HepG2 (cell line): ENCODE measurements around the gene RASGRP4. TPM values are rescaled to one million over a fixed set of nuclear protein-coding genes. Genes with fewer than 3 reads are reported as not detected.

Experiments
- FOSL1 ChIP-seq: sonication (generic); formaldehyde crosslinking; IDR thresholded peaks from 2 replicates; pipeline ENCODE4 v1.9.0; 2021; ENCODE audit warnings: missing genetic modification reagents, borderline replicate concordance
- GLI4 ChIP-seq: sonication (generic); formaldehyde crosslinking; IDR thresholded peaks from 2 replicates; pipeline ENCODE4 v1.5.1; 2020; ENCODE audit warnings: missing genetic modification reagents, mild to moderate bottlenecking, moderate library complexity, borderline replicate concordance
- GTF3A ChIP-seq: sonication (generic); formaldehyde crosslinking; conservative IDR thresholded peaks from 2 replicates; pipeline ENCODE4 v1.4.0; 2020; ENCODE audit warnings: mild to moderate bottlenecking, missing genetic modification reagents
- ZNF430 ChIP-seq: sonication (generic); formaldehyde crosslinking; IDR thresholded peaks from 2 replicates; pipeline ENCODE4 v1.9.0; 2021; ENCODE audit warnings: mild to moderate bottlenecking, missing genetic modification reagents
- polyA plus RNA-seq, 8 experiments: library from polyadenylated mRNA; depleted of rRNA in 3 of 8; stranded (reverse) in 7 of 8; unstranded in 1 of 8; fragments of >200 nt; fragmentation: Illumina TruSeq in 4 of 8; extraction: Trizol in 4 of 8; gene quantifications; 2 replicates each; pipeline versions ENCODE4 v1.2.1 to v1.2.3, GENCODE V29; 2011 to 2016; ENCODE audit warnings: low read depth in 4 of 8, missing spikeins in 1 of 8, mixed read lengths in 1 of 8; ENCODE audit not compliant: insufficient read depth in 1 of 8
- total RNA-seq, 5 experiments: library from RNA; depleted of rRNA; stranded (reverse); fragments of >200 nt; fragmentation: Illumina TruSeq; extraction: Trizol; gene quantifications; 2 replicates each; pipeline ENCODE4 v1.2.3, GENCODE V29; 2016; ENCODE audit warnings: low read depth in 1 of 5
- TF ChIP-seq, protein P1 (sequence below): sonication (generic); formaldehyde crosslinking; IDR thresholded peaks from 2 replicates; pipeline ENCODE4; 2020; ENCODE audit warnings: missing genetic modification reagents, mild to moderate bottlenecking, borderline replicate concordance
- TF ChIP-seq, protein P2 (sequence below), 2 experiments: fragments of 450-650 bp in 1 of 2; sonication (generic) in 1 of 2; formaldehyde crosslinking in 1 of 2; IDR thresholded peaks; 2 replicates each; pipeline versions ENCODE4 v1.6.1 to v1.8.0; 2016 to 2022; ENCODE audit warnings: antibody characterized with exemption in 1 of 2, mild to moderate bottlenecking in 1 of 2, missing genetic modification reagents in 1 of 2
- TF ChIP-seq, protein P3 (sequence below): sonication (generic); formaldehyde crosslinking; IDR thresholded peaks from 2 replicates; pipeline ENCODE4 v1.9.0; 2021; ENCODE audit warnings: missing genetic modification reagents, mild to moderate bottlenecking, borderline replicate concordance
- TF ChIP-seq, protein P4 (sequence below): sonication (generic); formaldehyde crosslinking; IDR thresholded peaks from 2 replicates; pipeline ENCODE4 v1.4.0; 2020; ENCODE audit warnings: mild to moderate bottlenecking, missing genetic modification reagents, borderline replicate concordance
- TF ChIP-seq, protein P5 (sequence below): sonication (generic); formaldehyde crosslinking; IDR thresholded peaks from 2 replicates; pipeline ENCODE4 v1.4.0; 2020; ENCODE audit warnings: missing genetic modification reagents, borderline replicate concordance

RASGRP4 gene
- total and polyA plus RNA-seq, 2 of the 13 experiments (the other 11 are each of a cell fraction or from before 2014, with no cell fraction given) = not detected

DNA sequence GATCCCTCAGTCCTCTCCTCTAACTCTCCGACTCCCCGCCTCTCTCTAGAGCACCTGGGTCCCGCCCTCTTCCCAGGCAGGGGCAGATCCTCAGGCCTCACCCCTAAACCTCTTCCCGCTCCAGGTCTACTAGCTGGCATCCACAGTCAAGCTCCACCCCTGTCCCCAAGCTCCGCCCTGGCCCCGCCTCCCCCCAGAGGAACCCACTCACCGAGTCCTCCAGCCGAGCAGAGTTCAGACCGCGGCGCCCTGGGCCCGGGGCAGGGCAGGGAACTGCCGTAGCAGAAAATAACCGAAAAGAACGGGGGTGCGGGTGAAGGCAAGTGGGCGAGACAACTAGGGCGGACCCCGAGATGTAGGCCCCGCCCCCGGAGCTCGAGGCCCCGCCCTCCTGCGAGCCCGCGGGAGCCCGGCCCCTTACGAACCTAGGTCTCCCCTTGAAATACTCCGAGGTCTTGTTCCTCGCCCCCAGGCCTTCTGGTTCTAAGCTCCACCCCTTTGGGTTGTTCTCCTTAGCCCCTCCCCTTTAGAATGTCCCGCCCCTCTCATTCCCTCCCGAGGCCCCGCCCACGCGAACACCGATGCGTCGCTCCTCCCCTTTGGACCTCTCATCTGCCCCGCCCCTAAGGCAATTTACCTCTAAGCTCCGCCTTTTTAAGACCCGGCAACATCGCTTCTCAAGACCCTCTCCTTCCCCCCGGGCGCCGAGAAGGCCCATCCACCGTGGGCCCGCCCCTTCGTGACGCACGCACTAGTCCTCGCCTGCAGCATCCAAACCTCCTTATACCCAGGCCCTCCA lies 38.3 kb downstream of the RASGRP4 start, which contains the start of gene GGN (continued):
- TF ChIP-seq, protein P1, sequence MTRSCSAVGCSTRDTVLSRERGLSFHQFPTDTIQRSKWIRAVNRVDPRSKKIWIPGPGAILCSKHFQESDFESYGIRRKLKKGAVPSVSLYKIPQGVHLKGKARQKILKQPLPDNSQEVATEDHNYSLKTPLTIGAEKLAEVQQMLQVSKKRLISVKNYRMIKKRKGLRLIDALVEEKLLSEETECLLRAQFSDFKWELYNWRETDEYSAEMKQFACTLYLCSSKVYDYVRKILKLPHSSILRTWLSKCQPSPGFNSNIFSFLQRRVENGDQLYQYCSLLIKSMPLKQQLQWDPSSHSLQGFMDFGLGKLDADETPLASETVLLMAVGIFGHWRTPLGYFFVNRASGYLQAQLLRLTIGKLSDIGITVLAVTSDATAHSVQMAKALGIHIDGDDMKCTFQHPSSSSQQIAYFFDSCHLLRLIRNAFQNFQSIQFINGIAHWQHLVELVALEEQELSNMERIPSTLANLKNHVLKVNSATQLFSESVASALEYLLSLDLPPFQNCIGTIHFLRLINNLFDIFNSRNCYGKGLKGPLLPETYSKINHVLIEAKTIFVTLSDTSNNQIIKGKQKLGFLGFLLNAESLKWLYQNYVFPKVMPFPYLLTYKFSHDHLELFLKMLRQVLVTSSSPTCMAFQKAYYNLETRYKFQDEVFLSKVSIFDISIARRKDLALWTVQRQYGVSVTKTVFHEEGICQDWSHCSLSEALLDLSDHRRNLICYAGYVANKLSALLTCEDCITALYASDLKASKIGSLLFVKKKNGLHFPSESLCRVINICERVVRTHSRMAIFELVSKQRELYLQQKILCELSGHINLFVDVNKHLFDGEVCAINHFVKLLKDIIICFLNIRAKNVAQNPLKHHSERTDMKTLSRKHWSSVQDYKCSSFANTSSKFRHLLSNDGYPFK (CRISPR knock-in tag) = no peak
- TF ChIP-seq GLI4 (no peak), ZNF430 (CRISPR knock-in tag) (no peak), FOSL1 (CRISPR knock-in tag) (no peak), GTF3A (CRISPR knock-in tag) (no peak)
- TF ChIP-seq, protein P2, sequence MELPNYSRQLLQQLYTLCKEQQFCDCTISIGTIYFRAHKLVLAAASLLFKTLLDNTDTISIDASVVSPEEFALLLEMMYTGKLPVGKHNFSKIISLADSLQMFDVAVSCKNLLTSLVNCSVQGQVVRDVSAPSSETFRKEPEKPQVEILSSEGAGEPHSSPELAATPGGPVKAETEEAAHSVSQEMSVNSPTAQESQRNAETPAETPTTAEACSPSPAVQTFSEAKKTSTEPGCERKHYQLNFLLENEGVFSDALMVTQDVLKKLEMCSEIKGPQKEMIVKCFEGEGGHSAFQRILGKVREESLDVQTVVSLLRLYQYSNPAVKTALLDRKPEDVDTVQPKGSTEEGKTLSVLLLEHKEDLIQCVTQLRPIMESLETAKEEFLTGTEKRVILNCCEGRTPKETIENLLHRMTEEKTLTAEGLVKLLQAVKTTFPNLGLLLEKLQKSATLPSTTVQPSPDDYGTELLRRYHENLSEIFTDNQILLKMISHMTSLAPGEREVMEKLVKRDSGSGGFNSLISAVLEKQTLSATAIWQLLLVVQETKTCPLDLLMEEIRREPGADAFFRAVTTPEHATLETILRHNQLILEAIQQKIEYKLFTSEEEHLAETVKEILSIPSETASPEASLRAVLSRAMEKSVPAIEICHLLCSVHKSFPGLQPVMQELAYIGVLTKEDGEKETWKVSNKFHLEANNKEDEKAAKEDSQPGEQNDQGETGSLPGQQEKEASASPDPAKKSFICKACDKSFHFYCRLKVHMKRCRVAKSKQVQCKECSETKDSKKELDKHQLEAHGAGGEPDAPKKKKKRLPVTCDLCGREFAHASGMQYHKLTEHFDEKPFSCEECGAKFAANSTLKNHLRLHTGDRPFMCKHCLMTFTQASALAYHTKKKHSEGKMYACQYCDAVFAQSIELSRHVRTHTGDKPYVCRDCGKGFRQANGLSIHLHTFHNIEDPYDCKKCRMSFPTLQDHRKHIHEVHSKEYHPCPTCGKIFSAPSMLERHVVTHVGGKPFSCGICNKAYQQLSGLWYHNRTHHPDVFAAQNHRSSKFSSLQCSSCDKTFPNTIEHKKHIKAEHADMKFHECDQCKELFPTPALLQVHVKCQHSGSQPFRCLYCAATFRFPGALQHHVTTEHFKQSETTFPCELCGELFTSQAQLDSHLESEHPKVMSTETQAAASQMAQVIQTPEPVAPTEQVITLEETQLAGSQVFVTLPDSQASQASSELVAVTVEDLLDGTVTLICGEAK (IDR thresholded peaks at IDR 0.05) = no peak
- TF ChIP-seq, protein P2 (CRISPR knock-in tag; IDR thresholded peaks at IDR 0.05) = no peak
- TF ChIP-seq, protein P3, sequence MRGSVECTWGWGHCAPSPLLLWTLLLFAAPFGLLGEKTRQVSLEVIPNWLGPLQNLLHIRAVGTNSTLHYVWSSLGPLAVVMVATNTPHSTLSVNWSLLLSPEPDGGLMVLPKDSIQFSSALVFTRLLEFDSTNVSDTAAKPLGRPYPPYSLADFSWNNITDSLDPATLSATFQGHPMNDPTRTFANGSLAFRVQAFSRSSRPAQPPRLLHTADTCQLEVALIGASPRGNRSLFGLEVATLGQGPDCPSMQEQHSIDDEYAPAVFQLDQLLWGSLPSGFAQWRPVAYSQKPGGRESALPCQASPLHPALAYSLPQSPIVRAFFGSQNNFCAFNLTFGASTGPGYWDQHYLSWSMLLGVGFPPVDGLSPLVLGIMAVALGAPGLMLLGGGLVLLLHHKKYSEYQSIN (CRISPR knock-in tag) = no peak
- TF ChIP-seq, protein P4, sequence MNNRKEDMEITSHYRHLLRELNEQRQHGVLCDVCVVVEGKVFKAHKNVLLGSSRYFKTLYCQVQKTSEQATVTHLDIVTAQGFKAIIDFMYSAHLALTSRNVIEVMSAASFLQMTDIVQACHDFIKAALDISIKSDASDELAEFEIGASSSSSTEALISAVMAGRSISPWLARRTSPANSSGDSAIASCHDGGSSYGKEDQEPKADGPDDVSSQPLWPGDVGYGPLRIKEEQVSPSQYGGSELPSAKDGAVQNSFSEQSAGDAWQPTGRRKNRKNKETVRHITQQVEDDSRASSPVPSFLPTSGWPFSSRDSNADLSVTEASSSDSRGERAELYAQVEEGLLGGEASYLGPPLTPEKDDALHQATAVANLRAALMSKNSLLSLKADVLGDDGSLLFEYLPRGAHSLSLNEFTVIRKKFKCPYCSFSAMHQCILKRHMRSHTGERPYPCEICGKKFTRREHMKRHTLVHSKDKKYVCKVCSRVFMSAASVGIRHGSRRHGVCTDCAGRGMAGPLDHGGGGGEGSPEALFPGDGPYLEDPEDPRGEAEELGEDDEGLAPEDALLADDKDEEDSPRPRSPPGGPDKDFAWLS (CRISPR knock-in tag) = no peak
- TF ChIP-seq, protein P5, sequence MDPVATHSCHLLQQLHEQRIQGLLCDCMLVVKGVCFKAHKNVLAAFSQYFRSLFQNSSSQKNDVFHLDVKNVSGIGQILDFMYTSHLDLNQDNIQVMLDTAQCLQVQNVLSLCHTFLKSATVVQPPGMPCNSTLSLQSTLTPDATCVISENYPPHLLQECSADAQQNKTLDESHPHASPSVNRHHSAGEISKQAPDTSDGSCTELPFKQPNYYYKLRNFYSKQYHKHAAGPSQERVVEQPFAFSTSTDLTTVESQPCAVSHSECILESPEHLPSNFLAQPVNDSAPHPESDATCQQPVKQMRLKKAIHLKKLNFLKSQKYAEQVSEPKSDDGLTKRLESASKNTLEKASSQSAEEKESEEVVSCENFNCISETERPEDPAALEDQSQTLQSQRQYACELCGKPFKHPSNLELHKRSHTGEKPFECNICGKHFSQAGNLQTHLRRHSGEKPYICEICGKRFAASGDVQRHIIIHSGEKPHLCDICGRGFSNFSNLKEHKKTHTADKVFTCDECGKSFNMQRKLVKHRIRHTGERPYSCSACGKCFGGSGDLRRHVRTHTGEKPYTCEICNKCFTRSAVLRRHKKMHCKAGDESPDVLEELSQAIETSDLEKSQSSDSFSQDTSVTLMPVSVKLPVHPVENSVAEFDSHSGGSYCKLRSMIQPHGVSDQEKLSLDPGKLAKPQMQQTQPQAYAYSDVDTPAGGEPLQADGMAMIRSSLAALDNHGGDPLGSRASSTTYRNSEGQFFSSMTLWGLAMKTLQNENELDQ = no peak
